ENCODE results near the gene CGB2. TPM values are rescaled to one million over a fixed set of nuclear protein-coding genes. Genes with fewer than 3 reads are reported as not detected.

Gene CGB2
- total RNA-seq, 1 experiment from 2014 or later = 0.77 TPM

GRCh38 chr19:49080392-49080791, 48.7 kb downstream of the CGB2 start:
- no peak overlapping the region for H4K91ac ChIP-seq (ENCODE audit: insufficient read length, low read depth, low read length)
- TF ChIP-seq CTCF (conservative IDR thresholded peaks at IDR 0.05) = no peak
- H2BK5ac ChIP-seq (ENCODE audit: insufficient read length, low read length) = no peak overlapping the region
- Mint-ChIP-seq H3K9me3 (peaks cover 3% of the 10 kb centered on the region in 2 experiments; a peak in 3 of 5 replicates), H3K4me3 (no peak overlapping the region), H3K36me3 (ENCODE audit: insufficient read depth in 1 of 3, low read depth in 3 of 3) (no peaks in the 10 kb centered on the region; a peak in 1 of 7 replicates), H3K4me1 (peaks cover 2 to 6% of the 10 kb centered on the region in 2 experiments), H3K27me3 (ENCODE audit: low read depth) (peaks cover 42% of the 10 kb centered on the region), H3K27ac (no peak overlapping the region)
- WGBS (ENCODE audit: extremely low coverage, insufficient read length, low lambda C conversion rate) = no CpG with 5 or more reads among the region's 4 CpGs
- no peak overlapping the region for H2BK15ac ChIP-seq (ENCODE audit: low read depth, low read length)
- H3K56ac ChIP-seq (ENCODE audit: insufficient read length, low read depth, low read length) = no peak overlapping the region
- no peak for DNase-seq
- no peak overlapping the region for H3K9ac ChIP-seq (ENCODE audit: extremely low read depth, insufficient read length, low read length)
- no peak overlapping the region for H2AK5ac ChIP-seq (ENCODE audit: insufficient read length, low read length)
- no peak overlapping the region for H2BK120ac ChIP-seq (ENCODE audit: low read depth, low read length, poor library complexity, severe bottlenecking)
- H3K18ac ChIP-seq (ENCODE audit: insufficient read length, low read depth, low read length) = no peak overlapping the region
- no peaks in the 10 kb centered on the region for H3K4me1 ChIP-seq (ENCODE audit: insufficient read depth, low read length)
- H4K5ac ChIP-seq (ENCODE audit: insufficient read length, low read depth, low read length) = no peak overlapping the region
- H3T11ph ChIP-seq (ENCODE audit: low read length) = no peak overlapping the region
- H2AFZ ChIP-seq (ENCODE audit: low read length) = no peak overlapping the region
- no peaks in the 10 kb centered on the region for H3K27me3 ChIP-seq (ENCODE audit: insufficient read depth, low read length)
- no peaks in the 10 kb centered on the region for H3K23me2 ChIP-seq (ENCODE audit: insufficient read length, low read depth, low read length, poor library complexity, severe bottlenecking)
- no peak overlapping the region for H3K4me2 ChIP-seq (ENCODE audit: insufficient read depth, insufficient read length, low read length)
- no peak overlapping the region for H3K23ac ChIP-seq (ENCODE audit: insufficient read length, low read depth, low read length)
- H4K8ac ChIP-seq (replicated peaks; ENCODE audit: insufficient read length, low read depth, low read length) = no peak overlapping the region
- H2BK20ac ChIP-seq (ENCODE audit: low read depth, low read length, poor library complexity, severe bottlenecking) = no peak overlapping the region
- no peaks in the 10 kb centered on the region for H3K79me2 ChIP-seq (ENCODE audit: insufficient read depth, low read length)
- no peak overlapping the region for H3K14ac ChIP-seq (ENCODE audit: insufficient read depth, low read length)
- H2BK12ac ChIP-seq (ENCODE audit: insufficient read length, low read depth, low read length) = no peak overlapping the region
- no peak overlapping the region for H3K4ac ChIP-seq (ENCODE audit: low read depth, low read length)
- H3K9me3 ChIP-seq (ENCODE audit: control insufficient read depth, low read depth, low read length) = no peaks in the 10 kb centered on the region
- H3K79me1 ChIP-seq (ENCODE audit: insufficient read depth, low read depth, low read length, poor library complexity, severe bottlenecking) = no peaks in the 10 kb centered on the region
- no peaks in the 10 kb centered on the region for H4K20me1 ChIP-seq (ENCODE audit: control insufficient read depth, insufficient read depth, insufficient read length)
- H3K27ac ChIP-seq (ENCODE audit: insufficient read length, low read depth, low read length) = no peak overlapping the region

Data from H9 (cell line).